Measurements from ENCODE around the gene ETS1.

GRCh38 chr11:128619540-128620308, 32.4 kb upstream of the ETS1 start:
- TF ChIP-seq POLR2A (IDR thresholded peaks at IDR 0.05; ENCODE audit: low read depth) (no peak), CTCF (IDR thresholded peaks at IDR 0.05) (no peak), POLR2AphosphoS5 (IDR thresholded peaks at IDR 0.05) (no peak), EP300 (IDR thresholded peaks at IDR 0.05) (no peak)
